LHCN-M2 (cell line): ENCODE results near the gene BID. TPM values are rescaled to one million over a fixed set of nuclear protein-coding genes. Genes with fewer than 3 reads are reported as not detected.
A peak's percentile ranks its signal among the peaks of the same experiment; 100 is the strongest.

Experiments used
- DNase-seq: peaks from one replicate; pipeline ENCODE4 v3.0.0-alpha.2; 2012; ENCODE audit warnings: low read depth
- total RNA-seq: library from RNA; depleted of rRNA; stranded (reverse); fragments of >200 nt; gene quantifications from 2 replicates; pipeline ENCODE4 v1.2.3, GENCODE V29; 2014

BID gene
- total RNA-seq, 1 experiment from 2014 or later: 26.7 TPM

- no peak for DNase-seq
Measured at GRCh38 chr22:17738386-17739128, 35.7 kb downstream of the BID start.

GRCh38 chr22:17734187-17734586 lies 40.1 kb downstream of the BID start:
- peak; percentile 78 for DNase-seq

- peak; percentile 80 for DNase-seq
Measured at GRCh38 chr22:17733466-17733865, 40.8 kb downstream of the BID start.

GRCh38 chr22:17732251-17732854 lies 41.9 kb downstream of the BID start:
- peak; percentile 21 for DNase-seq

GRCh38 chr22:17729561-17729960 lies 44.7 kb downstream of the BID start:
- DNase-seq: peak; percentile 89

GRCh38 chr22:17728786-17729185 lies 45.5 kb downstream of the BID start:
- DNase-seq: no peak

- DNase-seq: no peak
Measured at GRCh38 chr22:17726928-17727897, 47.1 kb downstream of the BID start.

- no peak for DNase-seq
Measured at GRCh38 chr22:17726006-17726927, 48.0 kb downstream of the BID start.

- DNase-seq: no peak
Measured at GRCh38 chr22:17725500-17725796, 48.8 kb downstream of the BID start.

- DNase-seq: no peak
Measured at GRCh38 chr22:17724678-17725499, 49.4 kb downstream of the BID start.

GRCh38 chr22:17724241-17724640 lies 50.0 kb downstream of the BID start:
- peak; percentile 40 for DNase-seq

GRCh38 chr22:17719911-17720310 lies 54.4 kb downstream of the BID start:
- no peak for DNase-seq

GRCh38 chr22:17717708-17718107 lies 56.6 kb downstream of the BID start:
- no peak for DNase-seq

GRCh38 chr22:17716529-17716928 lies 57.7 kb downstream of the BID start:
- DNase-seq: no peak

- peak; percentile 67 for DNase-seq
Measured at GRCh38 chr22:17712441-17712840, 61.8 kb downstream of the BID start.

- DNase-seq: no peak
Measured at GRCh38 chr22:17710023-17710422, 64.2 kb downstream of the BID start.

GRCh38 chr22:17707526-17707925 lies 66.7 kb downstream of the BID start:
- DNase-seq: peak; percentile 28

GRCh38 chr22:17706947-17707346 lies 67.3 kb downstream of the BID start:
- DNase-seq: no peak

GRCh38 chr22:17705951-17706900 lies 68.0 kb downstream of the BID start:
- peak; percentile 94 for DNase-seq
